ENCODE data around the gene NPB. TPM values are rescaled to one million over a fixed set of nuclear protein-coding genes. Genes with fewer than 3 reads are reported as not detected.
A peak's percentile ranks its signal among the peaks of the same experiment; 100 is the strongest.

Gene NPB
- polyA plus RNA-seq, 3 donors: 0.08 to 0.16 TPM; not detected in 1

DNA sequence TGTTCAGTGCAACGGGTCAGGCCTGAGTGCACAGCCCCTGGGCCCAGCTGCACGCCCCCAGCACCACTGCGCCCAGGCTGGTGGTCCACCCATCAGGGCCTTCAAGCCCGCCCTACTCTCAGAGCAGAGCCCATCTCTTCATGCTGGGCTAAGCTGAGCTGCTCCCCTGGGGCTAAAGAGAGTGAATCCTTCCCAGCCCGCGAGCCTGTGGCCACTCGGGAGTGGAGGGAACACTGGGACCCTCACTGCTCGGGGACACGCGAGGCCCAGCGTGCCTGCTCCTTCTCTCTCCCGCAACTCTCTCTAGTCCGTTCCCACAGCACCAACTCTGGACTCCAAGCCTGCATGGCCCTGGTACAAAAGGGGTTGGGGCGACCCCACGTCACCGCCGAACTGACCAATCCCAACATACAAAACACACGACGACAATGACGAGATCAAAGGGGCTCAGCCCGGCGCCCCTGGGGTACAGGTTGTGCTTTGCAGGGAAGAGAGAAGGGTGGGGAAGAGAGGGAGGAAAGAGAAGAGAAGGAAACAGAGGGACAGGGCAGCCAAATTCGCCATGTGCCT is 20.0 kb downstream of the NPB start:
- Mint-ChIP-seq H3K4me3 (peak overlapping the region; percentile 48 to 78), H3K9me3 (peaks cover 0 to 1% (median 0%) of the 10 kb centered on the region in 7 donors), H3K4me1 (peaks cover 81% of the 10 kb centered on the region), H3K36me3 (peaks cover 20 to 35% of the 10 kb centered on the region in 2 donors), H3K27me3 (ENCODE audit: low read depth in 3 of 3) (no peaks in the 10 kb centered on the region), H3K27ac (peak overlapping the region; percentile 75 to 97 (median 92))
- peaks cover 85% of the 10 kb centered on the region for H4K20me1 ChIP-seq (ENCODE audit: insufficient read depth, low read length)
- peak overlapping the region; percentile 77 to 95 for H3K27ac ChIP-seq (ENCODE audit: low read depth in 1 of 2, low read length in 2 of 2)
- peak overlapping the region; percentile 90 for H3K4me2 ChIP-seq (replicated peaks; ENCODE audit: extremely low read depth, low read length, poor library complexity, severe bottlenecking)
- TF ChIP-seq, protein P1, sequence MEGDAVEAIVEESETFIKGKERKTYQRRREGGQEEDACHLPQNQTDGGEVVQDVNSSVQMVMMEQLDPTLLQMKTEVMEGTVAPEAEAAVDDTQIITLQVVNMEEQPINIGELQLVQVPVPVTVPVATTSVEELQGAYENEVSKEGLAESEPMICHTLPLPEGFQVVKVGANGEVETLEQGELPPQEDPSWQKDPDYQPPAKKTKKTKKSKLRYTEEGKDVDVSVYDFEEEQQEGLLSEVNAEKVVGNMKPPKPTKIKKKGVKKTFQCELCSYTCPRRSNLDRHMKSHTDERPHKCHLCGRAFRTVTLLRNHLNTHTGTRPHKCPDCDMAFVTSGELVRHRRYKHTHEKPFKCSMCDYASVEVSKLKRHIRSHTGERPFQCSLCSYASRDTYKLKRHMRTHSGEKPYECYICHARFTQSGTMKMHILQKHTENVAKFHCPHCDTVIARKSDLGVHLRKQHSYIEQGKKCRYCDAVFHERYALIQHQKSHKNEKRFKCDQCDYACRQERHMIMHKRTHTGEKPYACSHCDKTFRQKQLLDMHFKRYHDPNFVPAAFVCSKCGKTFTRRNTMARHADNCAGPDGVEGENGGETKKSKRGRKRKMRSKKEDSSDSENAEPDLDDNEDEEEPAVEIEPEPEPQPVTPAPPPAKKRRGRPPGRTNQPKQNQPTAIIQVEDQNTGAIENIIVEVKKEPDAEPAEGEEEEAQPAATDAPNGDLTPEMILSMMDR (IDR thresholded peaks at IDR 0.05): no peak
- no peak overlapping the region for H2AFZ ChIP-seq (ENCODE audit: insufficient read depth, low read depth, low read length, poor library complexity, severe bottlenecking)
- no peak for DNase-seq
- H3K4me3 ChIP-seq (replicated peaks in 1 of 3; ENCODE audit: low read depth in 2 of 3, low read length in 3 of 3): peak overlapping the region in 2 of 3 experiments; percentile 24 to 81
- peaks cover 89 to 92% of the 10 kb centered on the region in 2 donors for H3K4me1 ChIP-seq (ENCODE audit: control insufficient read depth in 1 of 2, insufficient read depth in 2 of 2, low read length in 2 of 2)
- peaks cover 99% of the 10 kb centered on the region for H3K79me2 ChIP-seq (ENCODE audit: insufficient read depth, low read length)
- 79% methylated on average over 13 of the region's 23 CpGs for WGBS (ENCODE audit: insufficient coverage)
- H3K9me3 ChIP-seq (replicated peaks in 1 of 2; ENCODE audit: control insufficient read depth in 1 of 2, insufficient read depth in 1 of 2, low read length in 2 of 2): no peaks in the 10 kb centered on the region
- peaks cover 17 to 22% of the 10 kb centered on the region in 2 donors for H3K36me3 ChIP-seq (replicated peaks in 1 of 2; ENCODE audit: control insufficient read depth in 1 of 2, insufficient read depth in 2 of 2, low read length in 2 of 2)
- H3K9ac ChIP-seq (ENCODE audit: insufficient read depth, low read length, poor library complexity, severe bottlenecking): peak overlapping the region; percentile 73
- no peaks in the 10 kb centered on the region for H3K27me3 ChIP-seq (ENCODE audit: control insufficient read depth in 2 of 2, insufficient read depth in 2 of 2, low read length in 2 of 2)
- intact Hi-C loops (cut with micrococcal nuclease): no loop called here

DNA sequence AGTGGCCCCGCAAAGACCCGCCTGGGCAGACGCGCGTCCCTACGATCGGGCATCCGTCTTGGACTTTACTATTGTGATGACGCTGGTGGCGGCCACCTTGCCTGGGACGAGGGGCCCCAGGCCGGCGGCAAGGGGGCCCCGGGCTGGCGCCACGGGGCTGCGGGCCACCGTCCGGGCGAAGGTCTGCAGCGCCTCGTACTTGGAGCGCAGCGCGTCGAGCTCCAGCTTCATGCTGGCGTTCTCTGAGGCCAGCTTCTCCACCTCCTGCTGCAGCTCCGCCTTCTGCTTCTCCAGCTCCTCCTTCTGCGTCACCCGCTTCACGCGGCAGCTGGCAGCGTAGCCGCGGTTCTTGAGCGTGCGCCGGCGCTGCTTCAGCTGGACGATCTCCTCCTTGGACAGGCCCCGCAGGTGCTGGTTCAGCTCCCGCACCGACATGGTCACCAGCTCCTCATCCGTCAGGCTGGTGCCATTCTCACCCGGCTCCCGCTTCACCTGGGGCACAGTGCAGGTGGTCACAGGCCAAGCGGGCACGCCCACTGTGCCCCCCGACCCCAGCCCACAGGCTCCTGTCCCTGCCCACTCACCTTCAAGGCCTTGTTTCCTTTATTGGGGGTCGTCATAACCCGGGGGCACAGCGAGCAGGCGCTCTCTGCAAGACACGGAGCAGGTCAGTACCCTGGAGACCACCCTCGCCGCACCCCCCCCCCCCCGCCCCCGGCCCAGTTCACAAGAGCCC is 20.7 kb downstream of the NPB start:
- TF ChIP-seq, protein P1 (IDR thresholded peaks at IDR 0.05): no peak
- Histone ChIP-seq H3K9ac (ENCODE audit: insufficient read depth, low read length, poor library complexity, severe bottlenecking) (peak overlapping the region; percentile 73), H3K79me2 (ENCODE audit: insufficient read depth, low read length) (peaks cover 94% of the 10 kb centered on the region), H4K20me1 (ENCODE audit: insufficient read depth, low read length) (peaks cover 78% of the 10 kb centered on the region), H3K4me3 (replicated peaks in 1 of 3; ENCODE audit: low read depth in 2 of 3, low read length in 3 of 3) (peak overlapping the region; percentile 30 to 81 (median 36)), H3K27ac (ENCODE audit: low read depth in 1 of 2, low read length in 2 of 2) (peak overlapping the region; percentile 77 to 95), H3K9me3 (replicated peaks in 1 of 2; ENCODE audit: control insufficient read depth in 1 of 2, insufficient read depth in 1 of 2, low read length in 2 of 2) (no peaks in the 10 kb centered on the region), H3K36me3 (replicated peaks in 1 of 2; ENCODE audit: control insufficient read depth in 1 of 2, insufficient read depth in 2 of 2, low read length in 2 of 2) (peaks cover 17 to 22% of the 10 kb centered on the region in 2 donors), H3K27me3 (ENCODE audit: control insufficient read depth in 2 of 2, insufficient read depth in 2 of 2, low read length in 2 of 2) (no peaks in the 10 kb centered on the region), H3K4me2 (replicated peaks; ENCODE audit: extremely low read depth, low read length, poor library complexity, severe bottlenecking) (peak overlapping the region; percentile 90), H2AFZ (ENCODE audit: insufficient read depth, low read depth, low read length, poor library complexity, severe bottlenecking) (no peak overlapping the region), H3K4me1 (ENCODE audit: control insufficient read depth in 1 of 2, insufficient read depth in 2 of 2, low read length in 2 of 2) (peaks cover 85 to 88% of the 10 kb centered on the region in 2 donors)
- DNase-seq: peak in 1 of 3 donors; percentile 34
- peaks cover 78% of the 10 kb centered on the region for H3K4me1 Mint-ChIP-seq
- peaks cover 0 to 1% (median 0%) of the 10 kb centered on the region in 7 donors for H3K9me3 Mint-ChIP-seq
- peak overlapping the region; percentile 75 to 97 (median 92) for H3K27ac Mint-ChIP-seq
- intact Hi-C loops (cut with micrococcal nuclease): no loop called here
- 68% methylated on average over 42 of the region's 58 CpGs for WGBS (ENCODE audit: insufficient coverage)
- H3K27me3 Mint-ChIP-seq (ENCODE audit: low read depth in 3 of 3): no peaks in the 10 kb centered on the region
- peak overlapping the region; percentile 59 to 83 for H3K4me3 Mint-ChIP-seq
- peaks cover 20 to 35% of the 10 kb centered on the region in 2 donors for H3K36me3 Mint-ChIP-seq

Data from CD14-positive monocyte (primary cell).